WTC11 (cell line): ENCODE results near the gene NEB.

Experiments used
- ATF1 ChIP-seq: sonication (generic); formaldehyde crosslinking; IDR thresholded peaks from 2 replicates; pipeline ENCODE4 v1.8.1; 2023; ENCODE audit warnings: mild to moderate bottlenecking, moderate library complexity, missing genetic modification reagents
- CBFB ChIP-seq: sonication (generic); formaldehyde crosslinking; IDR thresholded peaks from 2 replicates; pipeline ENCODE4 v1.8.1; 2022; ENCODE audit warnings: mild to moderate bottlenecking, low read depth, missing genetic modification reagents
- HMGXB4 ChIP-seq: sonication (generic); formaldehyde crosslinking; IDR thresholded peaks from 2 replicates; pipeline ENCODE4 v1.8.1; 2023; ENCODE audit warnings: mild to moderate bottlenecking, moderate library complexity, missing genetic modification reagents
- JUN ChIP-seq: sonication (generic); formaldehyde crosslinking; IDR thresholded peaks from 2 replicates; pipeline ENCODE4 v1.8.0; 2023; ENCODE audit warnings: mild to moderate bottlenecking, missing genetic modification reagents
- NR2C2 ChIP-seq: sonication (generic); formaldehyde crosslinking; IDR thresholded peaks from 2 replicates; pipeline ENCODE4 v1.8.0; 2022; ENCODE audit warnings: mild to moderate bottlenecking, missing genetic modification reagents
- NR3C1 ChIP-seq: sonication (generic); formaldehyde crosslinking; conservative IDR thresholded peaks from 2 replicates; pipeline ENCODE4 v1.8.1; 2023; ENCODE audit warnings: low read depth, mild to moderate bottlenecking, missing genetic modification reagents
- OVOL2 ChIP-seq: fragments of 250-450 bp; sonication (Bioruptor Pico); IDR thresholded peaks from 2 replicates; pipeline ENCODE4 v1.9.0; 2021; ENCODE audit warnings: mild to moderate bottlenecking, borderline replicate concordance
- TP53 ChIP-seq: sonication (generic); formaldehyde crosslinking; IDR thresholded peaks from 2 replicates; pipeline ENCODE4 v1.8.1; 2023; ENCODE audit warnings: mild to moderate bottlenecking, missing genetic modification reagents
- ZBTB21 ChIP-seq: sonication (generic); formaldehyde crosslinking; IDR thresholded peaks from 2 replicates; pipeline ENCODE4 v1.8.1; 2023; ENCODE audit warnings: mild to moderate bottlenecking, missing genetic modification reagents, borderline replicate concordance
- TF ChIP-seq, protein P1 (sequence below): sonication (generic); formaldehyde crosslinking; IDR thresholded peaks from 2 replicates; pipeline ENCODE4 v1.8.0; 2022; ENCODE audit warnings: mild to moderate bottlenecking, missing genetic modification reagents
- TF ChIP-seq, protein P2 (sequence below): fragments of 200-600 bp; IDR thresholded peaks from 2 replicates; pipeline ENCODE4 v1.8.0; 2022; ENCODE audit warnings: antibody characterized with exemption

DNA sequence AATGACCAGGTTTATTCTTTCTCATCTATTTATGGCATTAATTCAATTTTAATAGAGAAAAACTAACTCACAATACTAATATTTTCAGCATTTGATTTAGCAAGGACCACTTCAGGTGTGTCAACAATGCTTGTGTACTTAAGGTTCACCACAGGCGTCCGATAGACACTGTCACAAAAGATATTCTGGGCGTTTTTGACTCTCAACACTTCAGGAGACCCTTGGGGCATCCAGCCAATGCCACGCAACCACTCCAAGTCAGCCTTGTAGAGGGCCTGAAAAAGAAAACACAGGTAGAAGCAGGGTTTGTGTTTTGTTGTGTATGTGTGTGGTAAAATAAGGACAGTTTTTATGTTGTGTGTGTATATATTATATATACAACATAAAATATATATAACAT, 158.2 kb downstream of the NEB start:
- TF ChIP-seq, protein P1, sequence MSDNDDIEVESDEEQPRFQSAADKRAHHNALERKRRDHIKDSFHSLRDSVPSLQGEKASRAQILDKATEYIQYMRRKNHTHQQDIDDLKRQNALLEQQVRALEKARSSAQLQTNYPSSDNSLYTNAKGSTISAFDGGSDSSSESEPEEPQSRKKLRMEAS = no peak
- TF ChIP-seq, protein P2, sequence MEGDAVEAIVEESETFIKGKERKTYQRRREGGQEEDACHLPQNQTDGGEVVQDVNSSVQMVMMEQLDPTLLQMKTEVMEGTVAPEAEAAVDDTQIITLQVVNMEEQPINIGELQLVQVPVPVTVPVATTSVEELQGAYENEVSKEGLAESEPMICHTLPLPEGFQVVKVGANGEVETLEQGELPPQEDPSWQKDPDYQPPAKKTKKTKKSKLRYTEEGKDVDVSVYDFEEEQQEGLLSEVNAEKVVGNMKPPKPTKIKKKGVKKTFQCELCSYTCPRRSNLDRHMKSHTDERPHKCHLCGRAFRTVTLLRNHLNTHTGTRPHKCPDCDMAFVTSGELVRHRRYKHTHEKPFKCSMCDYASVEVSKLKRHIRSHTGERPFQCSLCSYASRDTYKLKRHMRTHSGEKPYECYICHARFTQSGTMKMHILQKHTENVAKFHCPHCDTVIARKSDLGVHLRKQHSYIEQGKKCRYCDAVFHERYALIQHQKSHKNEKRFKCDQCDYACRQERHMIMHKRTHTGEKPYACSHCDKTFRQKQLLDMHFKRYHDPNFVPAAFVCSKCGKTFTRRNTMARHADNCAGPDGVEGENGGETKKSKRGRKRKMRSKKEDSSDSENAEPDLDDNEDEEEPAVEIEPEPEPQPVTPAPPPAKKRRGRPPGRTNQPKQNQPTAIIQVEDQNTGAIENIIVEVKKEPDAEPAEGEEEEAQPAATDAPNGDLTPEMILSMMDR = no peak
- no peak for TF ChIP-seq ATF1 (CRISPR knock-in tag)
- no peak for TF ChIP-seq ZBTB21 (CRISPR knock-in tag)
- TF ChIP-seq NR2C2 = no peak
- no peak for TF ChIP-seq HMGXB4 (CRISPR knock-in tag)
- no peak for TF ChIP-seq JUN (CRISPR knock-in tag)
- TF ChIP-seq CBFB = no peak
- TF ChIP-seq NR3C1 (CRISPR knock-in tag) = no peak
- no peak for TF ChIP-seq OVOL2 (CRISPR knock-in tag)
- no peak for TF ChIP-seq TP53
